Amniotic epithelial cell (primary cell): Measurements from ENCODE around the gene BCAR3.
"Not testable (repeated sequence)": the region's sequence is repeated elsewhere in the genome, so short reads cannot be mapped to it uniquely, and the experiment has no call there.

Experiments
- DNase-seq: peaks from one replicate; pipeline ENCODE4 v3.0.0-alpha.2; 2010; ENCODE audit warnings: low read depth

The BCAR3 gene

DNA sequence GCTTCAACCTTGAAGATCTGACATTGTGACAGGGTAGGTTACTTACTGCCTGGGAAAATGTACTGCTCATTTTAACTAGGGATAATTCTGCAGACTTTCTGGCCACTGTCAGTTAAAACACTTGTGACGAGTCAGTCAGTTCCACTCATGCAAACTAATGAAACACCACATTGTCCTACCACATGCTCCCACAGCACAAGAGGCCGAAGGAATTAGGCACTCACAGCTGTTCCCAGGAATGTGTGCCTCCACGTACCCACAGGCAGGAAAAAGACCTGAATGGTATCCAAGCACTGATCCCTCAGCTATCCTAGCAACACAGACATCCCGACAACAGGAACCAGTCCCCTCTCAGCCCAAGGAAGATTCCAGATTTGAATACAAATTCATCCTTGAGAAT lies 12.3 kb downstream of the BCAR3 start:
- DNase-seq: no peak

- no peak for DNase-seq
Observed at GRCh38 chr1:93668951-93669350, 12.7 kb downstream of the BCAR3 start.

GRCh38 chr1:93668121-93668520 lies 13.5 kb downstream of the BCAR3 start:
- peak; percentile 94 for DNase-seq

GRCh38 chr1:93667642-93668041 lies 14.0 kb downstream of the BCAR3 start:
- DNase-seq: no peak

GRCh38 chr1:93666613-93667384 lies 14.8 kb downstream of the BCAR3 start:
- peak; percentile 85 for DNase-seq

- DNase-seq: no peak
Observed at GRCh38 chr1:93665015-93665414, 16.6 kb downstream of the BCAR3 start.

- no peak for DNase-seq
Observed at GRCh38 chr1:93663208-93663614, 18.4 kb downstream of the BCAR3 start.

DNA sequence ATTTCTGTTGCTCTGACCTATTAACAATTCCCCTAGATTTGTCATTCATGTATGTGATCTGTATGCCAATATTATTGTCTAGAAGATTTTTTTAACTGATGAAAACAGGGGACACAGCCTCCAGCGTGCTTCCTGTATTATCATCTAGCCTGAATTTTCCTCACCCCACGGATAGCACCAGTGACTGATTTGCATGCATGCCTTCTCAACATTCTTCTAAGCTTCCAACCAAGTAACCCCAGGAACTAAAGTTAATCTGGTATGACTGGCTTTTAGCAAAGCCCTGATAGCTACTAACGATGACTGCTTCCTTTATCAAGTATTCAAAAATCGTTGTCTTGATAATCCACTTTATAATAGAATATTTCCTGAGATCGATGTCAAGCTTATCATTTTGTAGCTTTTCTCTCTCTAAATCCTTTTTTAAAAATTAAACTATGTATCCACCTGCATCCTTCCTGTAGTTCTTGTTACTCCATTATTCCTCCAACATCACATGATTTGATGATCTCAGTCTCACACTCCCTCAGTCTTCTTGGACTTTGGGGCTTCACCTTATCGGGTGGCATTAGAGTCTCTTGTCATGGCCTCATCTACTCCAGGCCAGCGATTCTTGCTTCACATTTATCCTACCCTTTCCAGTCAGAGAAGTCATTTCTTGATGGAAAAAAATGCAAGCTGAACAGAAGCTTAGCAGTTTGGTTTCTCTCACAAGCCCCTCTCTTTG lies 19.0 kb downstream of the BCAR3 start:
- DNase-seq: peak; percentile 73

DNA sequence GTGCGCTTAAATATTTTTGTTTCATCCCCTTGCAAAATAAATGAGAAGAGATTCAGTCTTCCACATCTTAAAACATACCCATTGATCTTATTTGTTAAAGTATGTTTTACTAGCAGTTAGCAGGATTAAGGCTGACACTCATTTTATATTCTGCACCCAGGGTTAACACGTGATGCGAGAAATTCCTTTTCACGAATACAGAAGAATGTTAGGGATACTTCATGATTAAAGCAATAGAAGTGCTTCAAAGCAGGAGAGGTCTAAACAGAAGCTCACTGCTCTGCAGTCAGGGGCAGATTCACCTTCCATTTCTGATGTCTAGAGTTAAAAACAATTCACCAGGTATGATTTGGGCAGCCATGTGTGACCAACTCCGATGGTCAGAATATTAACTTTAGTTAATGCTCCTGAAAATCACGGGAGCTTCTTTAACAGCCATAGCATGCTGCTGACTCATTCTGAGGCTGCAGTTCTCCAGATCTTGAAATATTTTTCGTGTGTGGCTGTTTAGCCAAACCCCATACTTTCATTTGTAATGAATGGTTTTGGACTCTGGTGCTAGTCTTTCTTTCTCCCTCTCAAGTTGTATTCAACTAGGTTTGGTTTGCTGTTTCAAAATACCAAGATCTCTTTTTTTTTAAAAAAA lies 19.7 kb downstream of the BCAR3 start:
- DNase-seq: peak; percentile 87

DNA sequence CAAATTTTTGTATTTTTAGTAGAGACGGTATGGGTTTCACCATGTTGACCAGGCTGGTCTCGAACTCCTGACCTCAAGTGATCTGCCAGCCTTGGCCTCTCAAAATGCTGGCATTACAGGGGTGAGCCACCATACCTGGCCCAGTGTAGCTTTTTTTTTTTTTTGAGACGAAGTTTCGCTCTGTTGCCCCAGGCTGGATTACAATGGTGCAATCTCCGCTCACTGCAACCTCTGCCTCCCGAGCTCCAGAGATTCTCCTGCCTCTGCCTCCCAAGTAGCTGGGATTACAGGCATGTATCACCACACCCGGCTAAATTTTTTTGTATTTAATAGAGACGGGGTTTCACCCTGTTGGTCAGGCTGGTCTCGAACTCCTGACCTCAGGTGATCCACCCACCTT lies 20.3 kb downstream of the BCAR3 start:
- not testable (repeated sequence) for DNase-seq

DNA sequence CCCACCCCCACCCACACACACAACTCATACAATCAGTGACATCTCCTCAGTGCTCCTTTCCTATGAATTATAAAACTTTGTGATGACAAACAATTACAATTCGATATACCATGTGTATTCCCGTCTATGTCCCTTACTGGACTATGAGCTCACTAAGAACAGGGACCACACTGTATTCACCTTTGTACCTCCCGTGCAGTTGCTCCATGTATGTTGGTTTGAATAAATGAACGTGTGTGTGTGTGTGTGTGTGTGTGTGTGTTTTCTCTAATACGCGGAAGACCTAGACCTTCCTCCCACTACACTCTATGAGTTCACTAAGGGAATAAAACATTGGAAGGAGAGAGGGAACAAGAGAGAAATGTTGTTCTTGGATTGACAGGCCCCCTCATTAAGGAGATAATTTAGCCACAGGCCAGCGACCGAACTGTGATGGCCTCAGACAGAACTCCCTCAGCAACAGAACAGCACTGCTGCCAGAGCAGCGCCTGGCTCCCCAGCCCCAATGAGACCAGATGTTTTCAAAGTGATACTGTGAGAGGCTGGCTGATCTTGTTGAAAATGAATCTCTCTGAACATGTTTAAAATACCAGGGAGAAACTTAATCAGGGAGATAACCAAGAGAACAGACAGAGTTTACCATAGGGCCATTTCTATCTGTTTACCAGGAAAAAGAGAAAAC lies 21.7 kb downstream of the BCAR3 start:
- DNase-seq: no peak

- no peak for DNase-seq
Observed at GRCh38 chr1:93658188-93658587, 23.4 kb downstream of the BCAR3 start.

DNA sequence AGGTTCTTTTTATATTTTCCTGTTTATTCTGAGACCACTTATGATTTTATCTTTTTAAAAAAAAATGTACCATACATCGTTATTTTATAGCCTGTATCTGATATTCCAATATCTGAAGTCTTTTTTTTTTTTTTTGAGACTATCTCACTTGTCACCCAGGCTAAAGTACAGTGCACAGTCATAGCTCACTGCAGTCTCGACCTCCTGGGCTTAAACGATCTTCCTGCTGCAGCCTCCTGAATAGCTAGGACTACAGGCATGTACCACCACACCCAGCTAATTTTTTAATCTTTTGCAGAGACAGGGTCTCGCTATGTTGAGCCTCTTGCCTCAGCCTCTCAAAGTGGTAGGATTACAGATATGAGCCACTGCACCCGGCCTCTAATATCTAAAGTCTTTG lies 25.1 kb downstream of the BCAR3 start:
- DNase-seq: no peak

DNA sequence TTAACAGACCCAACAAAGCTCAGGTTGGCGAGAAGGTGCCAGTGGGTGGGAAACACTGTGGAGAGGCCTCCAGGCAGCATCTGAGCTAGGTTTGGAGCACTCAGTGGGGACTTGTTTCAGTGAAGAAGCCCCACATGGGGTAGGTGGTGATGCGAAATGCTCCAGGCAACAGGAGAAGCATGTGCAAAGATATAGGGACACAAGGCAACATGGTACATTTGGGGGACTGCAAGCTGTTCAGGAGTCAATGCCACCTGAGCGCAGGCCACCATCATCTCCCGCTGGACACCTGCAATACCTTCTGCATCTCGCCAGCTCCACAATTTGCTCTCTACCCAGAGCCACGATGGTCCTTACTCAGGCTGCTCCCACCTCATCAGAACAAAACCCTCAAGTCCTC lies 28.0 kb downstream of the BCAR3 start:
- no peak for DNase-seq

- no peak for DNase-seq
Observed at GRCh38 chr1:93652323-93652949, 29.2 kb downstream of the BCAR3 start.

GRCh38 chr1:93651695-93652094 lies 29.9 kb downstream of the BCAR3 start:
- no peak for DNase-seq

GRCh38 chr1:93650159-93650558 lies 31.5 kb downstream of the BCAR3 start:
- DNase-seq: not testable (repeated sequence)

- peak; percentile 52 for DNase-seq
Observed at GRCh38 chr1:93649231-93649630, 32.4 kb downstream of the BCAR3 start.

DNA sequence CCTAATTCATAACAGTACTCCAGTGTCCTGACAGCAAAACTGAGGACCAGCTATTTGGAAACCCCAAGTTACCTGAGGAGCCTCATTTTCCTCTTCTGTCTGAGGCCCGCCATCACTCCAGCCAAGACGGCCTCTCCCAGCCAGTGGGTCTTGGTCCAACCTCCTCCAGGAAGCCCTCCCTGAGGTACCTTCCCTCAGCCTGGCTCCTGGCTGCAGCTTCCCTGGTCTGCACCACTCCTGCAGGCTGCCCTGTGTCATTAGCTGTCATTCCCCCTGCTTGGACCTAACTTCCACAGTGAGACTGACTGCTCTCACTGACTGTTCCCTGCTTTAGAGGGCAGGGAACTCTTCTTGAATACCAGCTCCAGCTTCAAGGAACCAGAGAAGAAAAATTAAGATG lies 33.0 kb downstream of the BCAR3 start:
- DNase-seq: no peak

- DNase-seq: peak; percentile 37
Observed at GRCh38 chr1:93641527-93641926, 40.1 kb downstream of the BCAR3 start.

DNA sequence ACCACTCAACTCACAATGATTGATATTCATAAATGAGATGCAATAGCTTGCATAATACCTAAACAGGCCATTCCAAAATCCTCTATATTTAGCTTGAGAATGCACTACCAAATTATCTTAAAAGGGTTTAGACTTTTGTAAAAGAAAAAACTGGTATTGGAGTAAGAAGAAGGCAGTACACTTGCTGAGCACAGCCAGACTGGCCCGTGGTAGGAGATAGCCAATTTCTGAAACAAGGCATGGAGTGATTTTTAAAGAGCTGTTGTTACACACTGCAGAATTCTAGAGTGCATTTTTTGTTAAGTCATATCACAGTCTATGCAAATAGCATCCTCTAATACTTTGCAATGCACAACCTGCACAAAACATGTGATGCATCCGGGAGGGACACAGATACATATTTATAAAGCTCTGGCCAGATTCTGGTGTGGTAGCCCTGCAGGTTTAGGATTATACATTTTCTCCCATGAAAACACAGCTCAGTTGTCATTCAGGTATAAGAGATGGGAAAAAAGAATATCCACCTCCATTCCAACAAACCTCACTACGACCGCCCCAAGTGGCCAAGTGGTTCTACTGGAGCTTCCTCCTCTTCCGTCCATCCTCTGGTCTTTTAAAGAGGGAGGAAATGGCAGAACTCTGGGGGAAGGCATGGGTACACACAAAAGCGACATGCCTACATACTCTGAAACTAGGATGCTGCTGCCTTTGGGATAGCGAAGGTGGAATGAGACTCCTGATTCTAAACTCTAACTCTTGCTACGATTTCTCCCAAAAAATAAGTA lies 40.8 kb downstream of the BCAR3 start:
- no peak for DNase-seq
